GM19035 (cell line): ENCODE data around the gene USP47.

Experiments
- ATAC-seq: cut with Tn5 transposase; IDR thresholded peaks from one replicate; pipeline ENCODE4 v1.9.1; 2021; ENCODE audit not compliant: unreplicated experiment

USP47 gene

GRCh38 chr11:11841723-11842420, at the start of gene USP47:
TSS of gene USP47 (plus strand) at chr11:11841972. CDS start at chr11:11842186, 214 bp downstream.
- peak; percentile 72 for ATAC-seq

GRCh38 chr11:11793073-11793472, 48.7 kb upstream of the USP47 start:
- ATAC-seq = no peak

GRCh38 chr11:11798586-11799438, 43.0 kb upstream of the USP47 start:
- no peak for ATAC-seq

- no peak for ATAC-seq
Measured at GRCh38 chr11:11805228-11805627, 36.5 kb upstream of the USP47 start.

GRCh38 chr11:11806074-11806473, 35.7 kb upstream of the USP47 start:
- no peak for ATAC-seq

- no peak for ATAC-seq
Measured at GRCh38 chr11:11806586-11806985, 35.2 kb upstream of the USP47 start.

- no peak for ATAC-seq
Measured at GRCh38 chr11:11807811-11808782, 33.7 kb upstream of the USP47 start.

GRCh38 chr11:11808992-11809615, 32.7 kb upstream of the USP47 start:
- ATAC-seq = no peak

- ATAC-seq = no peak
Measured at GRCh38 chr11:11810764-11811726, 30.7 kb upstream of the USP47 start.

GRCh38 chr11:11813288-11813962, 28.3 kb upstream of the USP47 start:
- no peak for ATAC-seq

GRCh38 chr11:11814614-11815452, 26.9 kb upstream of the USP47 start:
- no peak for ATAC-seq

- no peak for ATAC-seq
Measured at GRCh38 chr11:11816511-11817314, 25.1 kb upstream of the USP47 start.

- ATAC-seq = no peak
Measured at GRCh38 chr11:11817957-11818356, 23.8 kb upstream of the USP47 start.

- ATAC-seq = no peak
Measured at GRCh38 chr11:11818529-11819121, 23.1 kb upstream of the USP47 start.

GRCh38 chr11:11821899-11822298, 19.9 kb upstream of the USP47 start:
- no peak for ATAC-seq

GRCh38 chr11:11822946-11823345, 18.8 kb upstream of the USP47 start:
- ATAC-seq = no peak

- no peak for ATAC-seq
Measured at GRCh38 chr11:11826260-11826659, 15.5 kb upstream of the USP47 start.
